HG03378 (cell line): ENCODE results near the gene TENT5C.
"Not testable (repeated sequence)": the region's sequence is repeated elsewhere in the genome, so short reads cannot be mapped to it uniquely, and the experiment has no call there.

ENCODE experiments used
- ATAC-seq: cut with Tn5 transposase; IDR thresholded peaks from one replicate; pipeline ENCODE4 v1.9.1; 2021; ENCODE audit warnings: mild to moderate bottlenecking, moderate library complexity; ENCODE audit not compliant: unreplicated experiment

Gene TENT5C

GRCh38 chr1:117605774-117606648 lies at the start of gene TENT5C:
Gene TENT5C, plus strand, starts transcription at chr1:117606048. Its CDS starts 16,821 bp downstream, at chr1:117622869.
- ATAC-seq, result peak; percentile 74

GRCh38 chr1:117556341-117556740 lies 49.5 kb upstream of the TENT5C start:
- ATAC-seq, result no peak

GRCh38 chr1:117556976-117557375 lies 48.9 kb upstream of the TENT5C start:
- ATAC-seq, result no peak

- not testable (repeated sequence) for ATAC-seq
Observed at GRCh38 chr1:117558451-117558850, 47.4 kb upstream of the TENT5C start.

DNA sequence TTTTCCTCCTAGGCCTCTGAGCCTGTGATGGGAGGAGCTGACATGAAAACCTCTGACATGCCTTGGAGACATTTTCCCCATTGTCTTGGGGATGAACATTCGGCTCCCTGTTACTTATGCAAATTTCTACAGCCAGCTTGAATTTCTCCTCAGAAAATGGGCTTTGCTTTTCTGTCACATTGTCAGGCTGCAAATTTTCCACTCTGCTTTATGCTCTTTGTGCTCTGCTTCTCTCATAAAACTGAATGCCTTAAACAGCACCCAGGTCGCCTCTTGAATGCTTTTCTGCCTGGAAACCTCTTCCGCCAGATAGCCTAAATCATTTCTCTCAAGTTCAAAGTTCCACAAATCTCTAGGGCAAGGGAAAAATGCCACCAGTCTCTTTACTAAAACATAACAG lies 46.7 kb upstream of the TENT5C start:
- no peak for ATAC-seq

DNA sequence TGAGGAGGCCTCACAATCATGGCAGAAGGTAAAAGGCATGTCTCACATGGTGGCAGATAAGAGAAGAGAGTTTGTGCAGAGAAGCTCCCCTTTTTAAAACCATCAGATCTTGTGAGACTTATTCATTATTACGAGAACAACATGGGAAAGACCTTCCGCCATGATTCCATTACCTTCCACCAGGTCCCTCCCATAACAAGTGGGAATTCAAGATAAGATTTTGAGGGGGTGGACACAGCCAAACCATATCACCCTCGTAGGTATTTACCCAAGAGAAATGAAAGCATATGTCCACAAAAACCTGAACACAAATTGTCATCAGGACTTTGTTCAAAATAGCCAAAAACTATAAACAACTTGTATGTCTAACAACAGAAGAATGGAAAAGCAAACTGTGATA lies 45.9 kb upstream of the TENT5C start:
- ATAC-seq, result no peak

DNA sequence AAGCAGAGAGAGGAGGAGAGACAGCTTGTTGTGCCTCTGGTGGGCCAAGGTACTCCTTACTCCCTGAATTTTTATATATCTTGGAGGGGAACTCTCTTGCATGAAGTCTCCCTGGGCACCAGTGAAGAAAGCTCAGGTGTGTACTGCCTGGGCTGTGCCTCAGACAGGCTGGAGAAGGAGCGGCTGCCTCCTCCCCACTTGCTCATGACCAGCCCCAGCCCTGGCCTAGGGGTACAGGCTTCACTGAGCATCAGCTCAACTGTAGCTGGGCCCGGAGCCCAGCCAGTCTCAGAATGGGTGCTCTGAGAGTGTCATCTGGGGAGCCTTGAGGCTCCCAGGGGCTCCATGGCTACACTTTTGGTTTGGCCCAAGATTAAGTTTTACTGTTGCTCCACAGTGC lies 44.8 kb upstream of the TENT5C start:
- ATAC-seq, result no peak

GRCh38 chr1:117561551-117561950 lies 44.3 kb upstream of the TENT5C start:
- no peak for ATAC-seq

GRCh38 chr1:117562581-117563491 lies 43.0 kb upstream of the TENT5C start:
- ATAC-seq, result no peak

- ATAC-seq, result no peak
Observed at GRCh38 chr1:117563492-117563875, 42.4 kb upstream of the TENT5C start.

- ATAC-seq, result no peak
Observed at GRCh38 chr1:117564227-117565075, 41.4 kb upstream of the TENT5C start.

GRCh38 chr1:117565076-117565556 lies 40.7 kb upstream of the TENT5C start:
- ATAC-seq, result no peak

DNA sequence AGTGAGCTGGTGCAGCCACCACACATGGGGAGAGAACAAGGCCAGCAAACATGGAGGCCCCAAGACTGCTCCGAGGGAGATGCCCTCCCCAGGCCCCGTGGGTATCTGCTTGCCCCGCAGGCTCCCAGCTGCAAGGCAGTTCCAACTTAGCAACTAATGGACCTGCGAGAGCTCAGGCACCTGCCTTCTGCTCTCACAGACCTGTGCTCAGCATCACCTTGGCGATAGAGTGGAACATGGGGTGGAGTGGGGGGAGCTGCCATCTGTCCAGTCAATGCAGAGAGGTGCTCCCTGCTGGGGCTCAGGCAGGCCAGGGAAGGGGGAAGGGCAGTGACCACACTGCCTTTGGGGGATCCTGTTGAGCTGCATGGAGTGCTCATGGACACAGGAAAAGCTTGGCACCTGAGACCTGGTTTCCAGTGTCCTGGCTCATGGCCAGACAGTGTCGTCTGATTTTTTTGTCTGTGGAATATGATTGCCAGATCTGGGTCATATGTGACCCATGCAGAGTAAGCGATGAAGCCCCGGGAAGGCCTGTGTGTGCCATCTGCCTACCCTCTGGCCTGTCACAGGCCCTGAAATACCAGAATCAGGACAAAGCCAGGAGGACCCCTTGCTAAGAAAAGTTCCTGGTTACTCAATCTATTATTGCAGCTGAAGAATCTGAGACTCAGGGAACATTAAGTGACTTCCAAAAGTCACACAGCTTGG lies 39.9 kb upstream of the TENT5C start:
- no peak for ATAC-seq

DNA sequence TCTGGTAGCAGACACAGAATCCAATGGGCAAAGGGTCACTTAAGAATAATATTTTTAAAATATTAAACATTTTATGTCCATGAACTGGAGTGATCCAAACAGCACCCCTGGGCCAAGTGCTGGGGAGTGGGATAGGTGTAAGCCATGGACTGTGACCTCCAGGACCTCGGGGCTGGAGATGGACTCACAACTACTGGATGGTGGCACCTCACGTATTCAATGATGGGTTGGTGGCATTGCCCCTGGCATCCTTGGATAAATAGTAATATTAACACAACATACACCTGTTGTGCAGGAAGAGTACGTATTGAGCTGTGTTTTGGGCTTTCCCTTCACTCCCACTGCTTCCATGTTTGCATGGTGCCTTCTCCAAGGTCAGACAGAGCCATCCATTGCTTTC lies 39.3 kb upstream of the TENT5C start:
- no peak for ATAC-seq

DNA sequence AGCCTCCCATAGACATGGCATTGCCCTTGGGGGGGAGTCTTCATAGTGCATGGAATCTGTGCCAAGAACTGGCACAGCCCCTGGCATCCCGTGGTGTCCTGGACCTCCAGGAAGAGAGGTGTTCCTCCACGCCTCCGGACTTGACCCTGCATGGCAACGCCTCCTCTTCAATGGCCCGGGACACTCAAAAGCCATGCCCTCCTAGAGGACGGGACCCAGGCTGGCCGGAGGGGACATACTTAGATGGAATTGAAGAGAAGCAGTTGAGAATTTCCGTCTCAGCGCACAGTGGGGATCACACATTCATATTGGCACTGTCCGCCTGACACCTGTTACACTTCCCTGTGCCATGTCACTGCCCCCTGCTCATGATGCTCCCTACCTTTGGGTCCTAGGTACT lies 38.4 kb upstream of the TENT5C start:
- ATAC-seq, result no peak

DNA sequence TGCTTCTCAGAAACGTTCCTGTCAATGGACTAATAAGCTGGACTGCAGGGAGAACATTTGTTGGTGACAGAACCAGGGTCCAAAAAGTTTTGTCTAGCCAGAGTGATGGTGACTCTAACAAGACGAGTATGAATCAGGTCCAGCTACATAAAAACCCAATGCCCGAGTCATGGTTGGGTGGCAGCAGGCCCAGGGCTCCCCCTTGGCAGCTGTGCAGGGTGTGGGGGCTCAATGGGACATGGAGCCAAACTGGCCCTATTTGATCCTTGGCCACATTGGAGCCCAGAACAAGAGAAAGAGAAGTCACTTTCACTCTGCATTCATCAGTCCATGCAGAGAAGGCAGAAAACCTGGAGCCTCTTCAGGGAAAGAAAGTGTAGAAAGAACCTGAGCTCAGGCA lies 37.9 kb upstream of the TENT5C start:
- no peak for ATAC-seq

- no peak for ATAC-seq
Observed at GRCh38 chr1:117568999-117569398, 36.8 kb upstream of the TENT5C start.

GRCh38 chr1:117569856-117570255 lies 36.0 kb upstream of the TENT5C start:
- ATAC-seq, result no peak

- ATAC-seq, result no peak
Observed at GRCh38 chr1:117570988-117571409, 34.8 kb upstream of the TENT5C start.

DNA sequence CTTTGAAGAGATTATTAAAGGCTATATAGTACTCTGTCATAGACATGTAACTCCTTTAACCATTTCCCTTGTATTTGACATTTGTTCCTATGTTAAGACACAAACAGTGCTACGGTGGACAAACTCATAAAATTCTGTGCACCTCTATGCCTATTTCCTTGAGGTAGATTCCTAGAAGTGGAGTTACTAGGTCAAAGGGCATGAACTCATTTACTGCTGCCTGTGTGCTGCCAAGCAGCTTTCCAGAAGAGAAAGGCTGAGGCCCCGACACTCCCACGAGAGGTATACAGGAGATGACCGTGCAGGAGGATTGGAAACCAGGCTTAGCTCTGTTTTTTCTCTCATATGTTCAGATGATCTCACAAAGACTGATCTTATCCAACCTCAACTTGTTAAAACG lies 34.4 kb upstream of the TENT5C start:
- no peak for ATAC-seq
